HG02798 (cell line): ENCODE results near the gene SLC25A21.
"Not testable (repeated sequence)": the region's sequence is repeated elsewhere in the genome, so short reads cannot be mapped to it uniquely, and the experiment has no call there.

Experiments
- ATAC-seq: cut with Tn5 transposase; IDR thresholded peaks from one replicate; pipeline ENCODE4 v1.9.1; 2021; ENCODE audit warnings: mild to moderate bottlenecking; ENCODE audit not compliant: unreplicated experiment, poor library complexity

SLC25A21 gene

GRCh38 chr14:36901861-36902260 lies 270.5 kb downstream of the SLC25A21 start:
- no peak for ATAC-seq

GRCh38 chr14:36900846-36901245 lies 271.6 kb downstream of the SLC25A21 start:
- ATAC-seq = no peak

GRCh38 chr14:36896300-36896699 lies 276.1 kb downstream of the SLC25A21 start:
- ATAC-seq = not testable (repeated sequence)

GRCh38 chr14:36884049-36884448 lies 288.4 kb downstream of the SLC25A21 start:
- ATAC-seq = no peak

- no peak for ATAC-seq
Measured at GRCh38 chr14:36880276-36880675, 292.1 kb downstream of the SLC25A21 start.

GRCh38 chr14:36879558-36879957 lies 292.8 kb downstream of the SLC25A21 start:
- ATAC-seq = no peak

- ATAC-seq = no peak
Measured at GRCh38 chr14:36874396-36875138, 297.8 kb downstream of the SLC25A21 start.

GRCh38 chr14:36870776-36871175 lies 301.6 kb downstream of the SLC25A21 start:
- ATAC-seq = no peak

GRCh38 chr14:36869125-36869524 lies 303.3 kb downstream of the SLC25A21 start:
- no peak for ATAC-seq

GRCh38 chr14:36866867-36867266 lies 305.5 kb downstream of the SLC25A21 start:
- peak; percentile 66 for ATAC-seq

- ATAC-seq = no peak
Measured at GRCh38 chr14:36863271-36863670, 309.1 kb downstream of the SLC25A21 start.

- ATAC-seq = not testable (repeated sequence)
Measured at GRCh38 chr14:36862237-36862636, 310.2 kb downstream of the SLC25A21 start.

- no peak for ATAC-seq
Measured at GRCh38 chr14:36860831-36861230, 311.6 kb downstream of the SLC25A21 start.

- no peak for ATAC-seq
Measured at GRCh38 chr14:36859119-36859518, 313.3 kb downstream of the SLC25A21 start.

GRCh38 chr14:36857842-36858445 lies 314.5 kb downstream of the SLC25A21 start:
- ATAC-seq = no peak

- ATAC-seq = no peak
Measured at GRCh38 chr14:36857136-36857535, 315.3 kb downstream of the SLC25A21 start.

GRCh38 chr14:36856095-36856878 lies 316.1 kb downstream of the SLC25A21 start:
- ATAC-seq = no peak

- no peak for ATAC-seq
Measured at GRCh38 chr14:36855396-36855795, 317.0 kb downstream of the SLC25A21 start.

- ATAC-seq = no peak
Measured at GRCh38 chr14:36852981-36853691, 319.3 kb downstream of the SLC25A21 start.

GRCh38 chr14:36848213-36848612 lies 324.2 kb downstream of the SLC25A21 start:
- ATAC-seq = no peak

GRCh38 chr14:36847366-36847765 lies 325.0 kb downstream of the SLC25A21 start:
- ATAC-seq = no peak
